IMR-90 (cell line): ENCODE results near the gene RPS15. TPM values are rescaled to one million over a fixed set of nuclear protein-coding genes. Genes with fewer than 3 reads are reported as not detected.
A peak's percentile ranks its signal among the peaks of the same experiment; 100 is the strongest.

Source experiments
- ATAC-seq: fragments of 200-7000 bp; cut with Tn5 transposase; 2 replicates; pipeline ENCODE4 v1.9.1; 2020; ENCODE audit warnings: low read depth, mild to moderate bottlenecking, moderate library complexity
- BruUV-seq: library from RNA; stranded (reverse); fragments of 400-500 nt; replicated peaks from 2 replicates; lab custom pipeline; 2021; lab: Mats Ljungman, UMichigan
- CTCF ChIA-PET: fragments of 300-600 bp; formaldehyde crosslinking; extraction: SDS; loops from one replicate; lab custom pipeline; 2021; ENCODE audit warnings: antibody characterized with exemption; lab: Yijun Ruan, JAX
- POLR2A ChIA-PET: fragments of 300-600 bp; sonication (Branson Sonifier 250); formaldehyde crosslinking; loops from one replicate; lab custom pipeline; 2022; ENCODE audit warnings: antibody characterized with exemption; ENCODE audit not compliant: unreplicated experiment; lab: Charles Lee
- DNase-seq: peaks from one replicate; pipeline ENCODE4 v3.0.0; 2013
- H2AFZ ChIP-seq: replicated peaks from 2 replicates; pipeline ENCODE3; 2013; ENCODE audit warnings: low read length, mild to moderate bottlenecking; ENCODE audit not compliant: poor library complexity
- H2AK5ac ChIP-seq: 2 replicates; pipeline ENCODE4 v1.6.1; 2013; ENCODE audit warnings: low read depth, low read length, inconsistent platforms
- H2AK9ac ChIP-seq: replicated peaks from 2 replicates; pipeline ENCODE3; 2013; ENCODE audit warnings: mild to moderate bottlenecking, low read depth, low read length, moderate library complexity; ENCODE audit not compliant: poor library complexity
- H2BK120ac ChIP-seq: 2 replicates; pipeline ENCODE4 v1.6.1; 2013; ENCODE audit warnings: low read depth, low read length, inconsistent platforms
- H2BK15ac ChIP-seq: 3 replicates; pipeline ENCODE4 v1.6.1; 2013; ENCODE audit warnings: low read depth, low read length, inconsistent platforms
- H2BK20ac ChIP-seq: 2 replicates; pipeline ENCODE4 v1.6.1; 2013; ENCODE audit warnings: low read depth, mild to moderate bottlenecking, inconsistent platforms, low read length, moderate library complexity
- H2BK5ac ChIP-seq: 2 replicates; pipeline ENCODE4 v1.6.1; 2013; ENCODE audit warnings: mild to moderate bottlenecking, low read depth, low read length, inconsistent platforms; ENCODE audit not compliant: poor library complexity, severe bottlenecking
- H3K14ac ChIP-seq: replicated peaks from 2 replicates; pipeline ENCODE4 v1.6.1; 2013; ENCODE audit warnings: low read depth, low read length, inconsistent platforms
- H3K18ac ChIP-seq: 2 replicates; pipeline ENCODE4 v1.6.1; 2013; ENCODE audit warnings: low read depth, low read length, control low read depth
- H3K23ac ChIP-seq: 2 replicates; pipeline ENCODE4 v1.6.1; 2013; ENCODE audit warnings: low read depth, low read length, inconsistent platforms
- H3K27ac ChIP-seq: 2 replicates; pipeline ENCODE4 v1.5.1; 2013; ENCODE audit warnings: mild to moderate bottlenecking, control low read depth, low read length; ENCODE audit not compliant: insufficient read depth
- H3K27me3 ChIP-seq: 2 replicates; pipeline ENCODE4 v1.6.1; 2013; ENCODE audit warnings: low read length; ENCODE audit not compliant: control insufficient read depth, insufficient read depth
- H3K36me3 ChIP-seq: 2 replicates; pipeline ENCODE4 v1.6.1; 2013; ENCODE audit warnings: low read length, mixed read lengths; ENCODE audit not compliant: control insufficient read depth, insufficient read depth
- H3K4ac ChIP-seq: 2 replicates; pipeline ENCODE4 v1.6.1; 2013; ENCODE audit warnings: low read depth, low read length, inconsistent platforms
- H3K4me1 ChIP-seq: 2 replicates; pipeline ENCODE4 v1.6.1; 2013; ENCODE audit warnings: low read length, mixed read lengths; ENCODE audit not compliant: control insufficient read depth, insufficient read depth
- H3K4me2 ChIP-seq: 2 replicates; pipeline ENCODE4 v1.6.1; 2013; ENCODE audit warnings: low read depth, mild to moderate bottlenecking, control low read depth, low read length, moderate library complexity
- H3K4me3 ChIP-seq: 2 replicates; pipeline ENCODE4 v1.5.1; 2013; ENCODE audit warnings: low read depth, mild to moderate bottlenecking, control low read depth, low read length, moderate library complexity; ENCODE audit not compliant: insufficient read depth
- H3K56ac ChIP-seq: 2 replicates; pipeline ENCODE4 v1.6.1; 2013; ENCODE audit warnings: low read length, inconsistent platforms; ENCODE audit not compliant: insufficient read depth; ENCODE audit errors: extremely low read depth
- H3K79me1 ChIP-seq, 2 experiments: 2 replicates each; pipeline ENCODE4 v1.6.1; 2013; ENCODE audit warnings: low read length in 2 of 2, inconsistent platforms in 1 of 2, low read depth in 1 of 2
- H3K9ac ChIP-seq: 2 replicates; pipeline ENCODE4 v1.6.1; 2013; ENCODE audit warnings: low read depth, low read length, control low read depth
- H3K9me1 ChIP-seq: 2 replicates; pipeline ENCODE4 v1.6.1; 2013; ENCODE audit warnings: low read length, inconsistent platforms; ENCODE audit not compliant: insufficient read depth
- H3K9me3 ChIP-seq: 2 replicates; pipeline ENCODE4 v1.6.1; 2013; ENCODE audit warnings: low read length; ENCODE audit not compliant: control insufficient read depth, insufficient read depth
- H4K20me1 ChIP-seq: 2 replicates; pipeline ENCODE4 v1.6.1; 2013; ENCODE audit warnings: low read length, inconsistent platforms; ENCODE audit not compliant: insufficient read depth
- H4K5ac ChIP-seq: 2 replicates; pipeline ENCODE4 v1.6.1; 2013; ENCODE audit warnings: mild to moderate bottlenecking, low read depth, low read length, control low read depth
- H4K8ac ChIP-seq, 2 experiments: 2 replicates each; pipeline ENCODE4 v1.6.1; 2013; ENCODE audit warnings: low read depth in 2 of 2, low read length in 2 of 2, control low read depth in 1 of 2, inconsistent platforms in 1 of 2
- H4K91ac ChIP-seq: 2 replicates; pipeline ENCODE4 v1.6.1; 2013; ENCODE audit warnings: low read depth, low read length, inconsistent platforms; ENCODE audit not compliant: insufficient read depth
- BHLHE40 ChIP-seq: fragments of 150-350 bp; IDR thresholded peaks from 2 replicates; pipeline ENCODE4 v1.6.1; 2016; ENCODE audit warnings: mild to moderate bottlenecking, low read depth, low read length
- CHD1 ChIP-seq: IDR thresholded peaks from 2 replicates; pipeline ENCODE4 v1.6.1; 2012; ENCODE audit warnings: low read depth, low read length, improper control_type of control experiment
- CTCF ChIP-seq: conservative IDR thresholded peaks from 2 replicates; pipeline ENCODE4 v1.5.1; 2012; ENCODE audit warnings: mild to moderate bottlenecking, low read depth, low read length, improper control_type of control experiment
- ELK1 ChIP-seq: fragments of 150-350 bp; IDR thresholded peaks from 2 replicates; pipeline ENCODE4 v1.6.1; 2016; ENCODE audit warnings: low read depth, mild to moderate bottlenecking, low read length, moderate library complexity, borderline replicate concordance
- MAFK ChIP-seq: IDR thresholded peaks from 2 replicates; pipeline ENCODE4 v1.6.1; 2012; ENCODE audit warnings: low read depth, low read length, improper control_type of control experiment
- MXI1 ChIP-seq: IDR thresholded peaks from 2 replicates; pipeline ENCODE4 v1.6.1; 2012; ENCODE audit warnings: low read depth, mild to moderate bottlenecking, low read length, moderate library complexity, borderline replicate concordance
- NFE2L2 ChIP-seq: fragments of 150-350 bp; IDR thresholded peaks from 2 replicates; pipeline ENCODE4 v1.6.1; 2016; ENCODE audit warnings: low read depth, mild to moderate bottlenecking, low read length
- POLR2A ChIP-seq: IDR thresholded peaks from 2 replicates; pipeline ENCODE4 v1.6.1; 2012; ENCODE audit warnings: mild to moderate bottlenecking, low read depth, low read length
- RCOR1 ChIP-seq: IDR thresholded peaks from 2 replicates; pipeline ENCODE4 v1.6.1; 2012; ENCODE audit warnings: mild to moderate bottlenecking, low read length, improper control_type of control experiment; ENCODE audit not compliant: insufficient replicate concordance
- RFX5 ChIP-seq: IDR thresholded peaks from 2 replicates; pipeline ENCODE4 v1.8.0; 2012; ENCODE audit warnings: low read depth, mild to moderate bottlenecking, low read length, moderate library complexity
- SMC3 ChIP-seq: fragments of 150-350 bp; IDR thresholded peaks from 2 replicates; pipeline ENCODE4 v1.6.1; 2016; ENCODE audit warnings: low read depth, mild to moderate bottlenecking, antibody characterized with exemption, low read length, moderate library complexity
- WGBS, 2 experiments: methylation state at CpG; one replicate each; pipeline versions ENCODE4 v1.1.5 to v1.1.7; 2013; ENCODE audit warnings: missing lambda C conversion rate in 2 of 2; ENCODE audit not compliant: insufficient read length in 1 of 2; ENCODE audit errors: extremely low coverage in 2 of 2; 5-methylcytosine and 5-hydroxymethylcytosine counted together
- dilution Hi-C: fragments of 300-500 bp; cut with HindIII; formaldehyde crosslinking; loops from one replicate; pipeline ENCODE4 v1.14.3; 2018; ENCODE audit warnings: low sequenced_read_pairs; ENCODE audit not compliant: unreplicated experiment
- in situ Hi-C: fragments of 300-500 bp; cut with MboI; formaldehyde crosslinking; loops from 3 replicates; pipeline ENCODE4 v1.14.3; 2019; ENCODE audit warnings: low sequenced_read_pairs, inconsistent platforms, mixed read lengths
- intact Hi-C: fragments of 100-400 bp; cut with micrococcal nuclease; formaldehyde crosslinking; loops from 2 replicates; pipeline ENCODE4 v1.10.0; 2022
- polyA plus RNA-seq, 3 experiments: library from polyadenylated mRNA; depleted of rRNA; stranded (reverse); fragments of >200 nt; gene quantifications; 2 replicates each; pipeline ENCODE4 v1.2.3, GENCODE V29; 2012; ENCODE audit warnings: low replicate concordance in 1 of 3
- total RNA-seq: library from RNA; depleted of rRNA; stranded (reverse); fragments of >200 nt; gene quantifications from 2 replicates; pipeline ENCODE4 v1.2.3, GENCODE V29; 2012

The RPS15 gene
- total and polyA plus RNA-seq, 2 of the 4 experiments (the other 2 are of a cell fraction), result 1,179 to 1,855 TPM

- Histone ChIP-seq H4K5ac (no peak overlapping the region), H3K56ac (no peak overlapping the region), H3K4me3 (no peak overlapping the region), H3K14ac (no peak overlapping the region), H3K23ac (no peak overlapping the region), H2AFZ (peak overlapping the region; percentile 51), H2BK15ac (no peak overlapping the region), H3K27ac (no peak overlapping the region), H2AK9ac (no peak overlapping the region), H4K8ac (no peak overlapping the region), H3K4me2 (no peak overlapping the region), H4K91ac (no peak overlapping the region), H2BK120ac (no peak overlapping the region), H4K20me1 (peaks cover 5% of the 10 kb centered on the region), H3K9me1 (no peaks in the 10 kb centered on the region), H3K18ac (no peak overlapping the region), H3K4me1 (no peaks in the 10 kb centered on the region), H3K79me1 (peaks cover 6 to 11% of the 10 kb centered on the region in 2 experiments), H3K36me3 (no peaks in the 10 kb centered on the region), H3K4ac (no peak overlapping the region), H2AK5ac (no peak overlapping the region), H3K9ac (no peak overlapping the region), H3K9me3 (no peaks in the 10 kb centered on the region), H2BK20ac (no peak overlapping the region), H3K27me3 (no peaks in the 10 kb centered on the region), H2BK5ac (no peak overlapping the region)
- ATAC-seq, result no peak
- dilution Hi-C loops, result no loop called here
- intact Hi-C loops, result no loop called here
- 83% methylated on average over 17 of the region's 37 CpGs; no CpG with 5 or more reads in 1 of the 2 experiments for WGBS, 2 experiments
- ChIA-PET CTCF (no interaction called here), POLR2A (no interaction called here)
- in situ Hi-C loops, result no loop called here
- no peak for DNase-seq
- BruUV-seq, result no TSS peak
- TF ChIP-seq MAFK, result no peak
- no peak for TF ChIP-seq CTCF
- TF ChIP-seq MXI1, result no peak
- TF ChIP-seq SMC3, result no peak
- no peak for TF ChIP-seq CHD1
- TF ChIP-seq ELK1, result no peak
- TF ChIP-seq RCOR1, result no peak
- TF ChIP-seq RFX5, result no peak
- TF ChIP-seq POLR2A, result no peak
- TF ChIP-seq BHLHE40, result no peak
- TF ChIP-seq NFE2L2, result no peak
Observed at GRCh38 chr19:1482361-1483130, 44.4 kb downstream of the RPS15 start.
